HG03432 (cell line): ENCODE data around the gene MR1.

Experiments
- ATAC-seq: cut with Tn5 transposase; IDR thresholded peaks from one replicate; pipeline ENCODE4 v1.9.1; 2021; ENCODE audit warnings: mild to moderate bottlenecking, moderate library complexity; ENCODE audit not compliant: unreplicated experiment

MR1 gene

DNA sequence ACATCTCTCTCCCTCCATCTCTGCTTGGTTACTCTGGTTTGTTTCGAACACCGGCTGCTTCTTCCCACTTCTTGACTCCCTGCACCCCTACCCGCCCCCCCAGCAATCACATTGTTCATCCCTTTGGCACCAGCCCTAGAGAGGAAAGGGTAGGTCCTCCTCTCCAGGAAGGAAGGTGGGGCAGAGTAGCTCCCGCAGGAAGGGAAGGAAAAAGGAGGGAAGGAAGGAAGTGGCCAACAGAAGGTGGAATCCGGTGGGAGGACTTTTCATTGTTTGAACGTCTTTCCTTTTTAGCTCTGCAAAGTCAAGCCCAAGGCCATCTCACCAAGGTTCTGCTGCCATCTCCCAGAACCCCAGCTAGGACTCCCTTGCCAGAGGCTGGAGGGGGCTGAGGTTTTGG is 72.7 kb downstream of the MR1 start:
- no peak for ATAC-seq

DNA sequence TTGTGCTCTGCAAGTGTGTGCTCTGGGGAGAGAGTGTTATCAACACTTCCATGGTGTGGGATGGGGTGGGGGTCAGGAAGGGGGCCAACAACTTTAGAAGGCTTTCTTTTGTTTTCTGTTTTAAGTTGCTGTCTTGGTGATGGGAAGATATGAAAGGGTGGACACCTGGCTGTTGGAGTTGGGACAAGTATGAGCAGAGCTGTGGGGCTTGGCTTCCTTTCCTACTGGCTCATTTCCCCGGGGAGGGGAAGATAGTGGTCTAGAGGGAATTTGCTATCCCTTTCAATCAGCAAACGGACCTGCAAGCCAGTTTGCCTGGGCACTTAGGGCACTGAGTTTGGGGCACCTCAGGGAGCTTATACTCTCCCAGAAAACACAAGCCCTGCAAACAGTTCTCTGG is 73.9 kb downstream of the MR1 start:
- no peak for ATAC-seq

DNA sequence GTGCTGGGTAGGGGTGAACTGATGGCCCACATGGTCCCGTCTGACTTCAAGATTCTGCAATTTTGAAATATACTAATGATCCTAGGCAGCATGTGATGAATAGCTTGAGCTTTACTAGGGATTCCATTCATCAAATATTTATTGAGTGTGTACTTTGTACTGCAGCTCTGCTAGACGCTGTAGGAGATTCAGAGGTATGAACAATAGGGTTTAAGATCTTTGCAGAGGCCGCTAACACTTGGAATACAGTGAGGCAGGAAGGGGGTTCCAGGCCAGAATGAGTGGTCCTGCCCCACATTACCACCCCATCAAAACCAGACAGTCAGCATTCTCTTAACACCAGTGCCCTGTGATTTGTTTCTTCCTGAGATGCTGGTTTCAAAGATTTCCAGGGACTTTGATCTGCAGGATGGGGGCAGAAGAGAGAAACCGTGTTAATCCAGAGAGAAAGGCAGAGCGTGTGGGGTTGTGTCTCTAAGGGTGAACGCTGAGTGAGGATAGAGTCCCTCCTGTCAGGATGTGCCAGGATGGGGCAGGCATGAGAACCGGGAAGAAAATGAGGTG is 74.6 kb downstream of the MR1 start:
- ATAC-seq = no peak

DNA sequence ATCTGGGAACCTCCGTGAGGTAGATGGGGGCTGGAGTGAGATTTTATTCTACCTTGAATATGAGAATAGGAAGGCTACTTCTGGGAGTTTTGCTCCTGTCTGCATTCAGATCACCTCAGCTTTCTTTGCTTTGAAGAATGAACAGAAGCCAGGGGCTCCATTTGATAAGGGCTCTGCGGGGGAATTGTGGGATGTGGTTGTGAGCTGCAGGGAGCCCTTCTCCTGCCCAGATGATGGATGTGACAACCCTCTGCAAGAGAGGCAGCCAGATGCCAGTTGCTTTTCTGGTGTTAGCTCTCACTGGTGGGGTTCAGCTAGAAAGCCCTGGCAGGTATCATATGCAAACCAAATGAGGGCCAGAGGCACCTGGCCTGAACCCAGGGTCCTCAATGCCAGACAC is 76.2 kb downstream of the MR1 start:
- ATAC-seq = no peak
